ENCODE measurements around the gene MPP3. TPM values are rescaled to one million over a fixed set of nuclear protein-coding genes. Genes with fewer than 3 reads are reported as not detected.

Gene MPP3
- total and polyA plus RNA-seq, 9 of the 15 experiments (the other 6 are each of a cell fraction or from before 2014, with no cell fraction given), result 0.41 to 10.4 (median 4.5) TPM

DNA sequence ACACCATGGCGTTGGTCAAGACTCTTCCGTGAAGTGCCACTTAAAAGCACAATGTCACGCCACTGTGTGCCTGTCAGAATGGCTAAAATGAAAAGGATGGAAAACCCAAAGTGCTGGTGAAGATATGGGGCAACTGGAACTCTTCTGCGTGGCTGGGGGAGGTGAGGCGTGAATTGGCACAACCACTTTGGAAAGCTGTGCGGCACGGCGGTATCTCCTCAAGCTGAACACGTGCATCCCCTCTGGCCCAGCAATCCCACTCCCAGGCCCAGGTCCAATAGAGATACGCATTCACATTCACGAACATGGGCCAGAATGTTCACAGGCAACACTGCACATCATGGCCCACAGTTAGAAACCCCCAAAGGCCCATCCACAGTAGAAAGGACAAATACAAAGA lies 63.1 kb downstream of the MPP3 start:
- TF ChIP-seq SAFB (IDR thresholded peaks at IDR 0.05; ENCODE audit: borderline replicate concordance, low read depth, low read length) (no peak), ZNF197 (CRISPR knock-in tag; IDR thresholded peaks at IDR 0.05; ENCODE audit: low read depth) (no peak), L3MBTL2 (IDR thresholded peaks at IDR 0.05) (no peak), HCFC1 (IDR thresholded peaks at IDR 0.05; ENCODE audit: low read depth, low read length) (no peak), SMARCA4 (IDR thresholded peaks at IDR 0.05) (no peak), ARID2 (IDR thresholded peaks at IDR 0.05) (no peak), ZNF586 (CRISPR knock-in tag; conservative IDR thresholded peaks at IDR 0.05) (no peak), ZC3H4 (CRISPR knock-in tag; IDR thresholded peaks at IDR 0.05; ENCODE audit: borderline replicate concordance) (no peak), HDGF (IDR thresholded peaks at IDR 0.05) (no peak), ZNF57 (CRISPR knock-in tag; IDR thresholded peaks at IDR 0.05) (no peak), SMAD4 (CRISPR knock-in tag; conservative IDR thresholded peaks at IDR 0.05) (no peak), ZC3H11A (IDR thresholded peaks at IDR 0.05; ENCODE audit: low read depth, low read length) (no peak), ZNF184 (CRISPR knock-in tag; IDR thresholded peaks at IDR 0.05) (no peak), HLTF (IDR thresholded peaks at IDR 0.05) (no peak), ZNF282 (CRISPR knock-in tag; IDR thresholded peaks at IDR 0.05) (no peak), ZNF24 (IDR thresholded peaks at IDR 0.05) (no peak), RBM14 (IDR thresholded peaks at IDR 0.05; ENCODE audit: borderline replicate concordance, insufficient read depth, low read depth, low read length) (no peak)
- TF ChIP-seq, protein P1, sequence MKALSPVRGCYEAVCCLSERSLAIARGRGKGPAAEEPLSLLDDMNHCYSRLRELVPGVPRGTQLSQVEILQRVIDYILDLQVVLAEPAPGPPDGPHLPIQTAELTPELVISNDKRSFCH (CRISPR knock-in tag; IDR thresholded peaks at IDR 0.05), result no peak
- TF ChIP-seq, protein P1 (tag; IDR thresholded peaks at IDR 0.05), result no peak
- TF ChIP-seq, protein P2, sequence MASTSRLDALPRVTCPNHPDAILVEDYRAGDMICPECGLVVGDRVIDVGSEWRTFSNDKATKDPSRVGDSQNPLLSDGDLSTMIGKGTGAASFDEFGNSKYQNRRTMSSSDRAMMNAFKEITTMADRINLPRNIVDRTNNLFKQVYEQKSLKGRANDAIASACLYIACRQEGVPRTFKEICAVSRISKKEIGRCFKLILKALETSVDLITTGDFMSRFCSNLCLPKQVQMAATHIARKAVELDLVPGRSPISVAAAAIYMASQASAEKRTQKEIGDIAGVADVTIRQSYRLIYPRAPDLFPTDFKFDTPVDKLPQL (IDR thresholded peaks at IDR 0.05; ENCODE audit: extremely low read depth, insufficient read length), result no peak
- TF ChIP-seq, protein P3, sequence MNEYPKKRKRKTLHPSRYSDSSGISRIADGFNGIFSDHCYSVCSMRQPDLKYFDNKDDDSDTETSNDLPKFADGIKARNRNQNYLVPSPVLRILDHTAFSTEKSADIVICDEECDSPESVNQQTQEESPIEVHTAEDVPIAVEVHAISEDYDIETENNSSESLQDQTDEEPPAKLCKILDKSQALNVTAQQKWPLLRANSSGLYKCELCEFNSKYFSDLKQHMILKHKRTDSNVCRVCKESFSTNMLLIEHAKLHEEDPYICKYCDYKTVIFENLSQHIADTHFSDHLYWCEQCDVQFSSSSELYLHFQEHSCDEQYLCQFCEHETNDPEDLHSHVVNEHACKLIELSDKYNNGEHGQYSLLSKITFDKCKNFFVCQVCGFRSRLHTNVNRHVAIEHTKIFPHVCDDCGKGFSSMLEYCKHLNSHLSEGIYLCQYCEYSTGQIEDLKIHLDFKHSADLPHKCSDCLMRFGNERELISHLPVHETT (CRISPR knock-in tag; conservative IDR thresholded peaks at IDR 0.05 in 1 of 2, IDR thresholded peaks at IDR 0.05 in 1 of 2), result no peak
- in situ Hi-C loops (cut with MboI), result no loop called here

More for the DNA sequence above, 63.1 kb downstream of the MPP3 start:
- BruUV-seq (replicated peaks), result no TSS peak
- CTCF ChIA-PET (ENCODE audit: low intra/inter-chr PET ratio), result no interaction called here
- peaks cover 5% of the 10 kb centered on the region; the same call in 1 of the 2 replicates for H4K20me1 ChIP-seq (replicated peaks; ENCODE audit: control insufficient read depth, insufficient read depth, low read length)
- DNase-seq (ENCODE audit: extremely low read depth in 1 of 4, low spot score in 3 of 4) (no peak), FAIRE-seq (no peak), ATAC-seq (no peak)
- peaks cover 0 to 3% of the 10 kb centered on the region in 2 experiments; a peak in 3 of 5 replicates for H3K4me1 ChIP-seq (replicated peaks in 1 of 2; ENCODE audit: control insufficient read depth in 2 of 2, insufficient read depth in 2 of 2, low read length in 2 of 2)
- no peaks in the 10 kb centered on the region for H3K79me2 ChIP-seq (ENCODE audit: control insufficient read depth, insufficient read depth, low read length)
- no peaks in the 10 kb centered on the region for H3K9me3 ChIP-seq (replicated peaks; ENCODE audit: control insufficient read depth, insufficient read depth, low read depth, low read length)
- intact Hi-C loops (cut with micrococcal nuclease), result no loop called here
- H3K27ac ChIP-seq (ENCODE audit: extremely low read depth, low read depth, low read length), result no peak overlapping the region
- peaks cover 3% of the 10 kb centered on the region for H3K9me1 ChIP-seq (ENCODE audit: control insufficient read depth, insufficient read depth, low read length)
- no peaks in the 10 kb centered on the region for H3K27me3 ChIP-seq (ENCODE audit: control insufficient read depth in 2 of 2, insufficient read depth in 2 of 2, low read length in 2 of 2)
- no peak overlapping the region for H3K4me2 ChIP-seq (ENCODE audit: insufficient read depth, low read length)
- no peak overlapping the region for H2AFZ ChIP-seq (ENCODE audit: low read depth, low read length)
- H3K36me3 ChIP-seq (ENCODE audit: control insufficient read depth, insufficient read depth, low read length), result peaks cover 30% of the 10 kb centered on the region; the same call in 2 of the 3 replicates
- 81% methylated on average over 9 of the region's 11 CpGs for WGBS (ENCODE audit: insufficient coverage, low coverage, missing lambda C conversion rate)
- H3K9ac ChIP-seq (ENCODE audit: insufficient read depth in 1 of 2, low read depth in 2 of 2, low read length in 2 of 2), result no peak overlapping the region
- POLR2A ChIA-PET, result interaction anchor here (0.6 to 1.0 kb wide), 3 partner anchors 9 to 98 kb away, joined by 3 to 4 read pairs (median 4); partner anchors contain the start of gene DUSP3
- no peak overlapping the region for H3K4me3 ChIP-seq

Measured in K562 (cell line).